H1 (cell line): ENCODE data around the gene RAB43. TPM values are rescaled to one million over a fixed set of nuclear protein-coding genes. Genes with fewer than 3 reads are reported as not detected.

Experiments used
- CTCF ChIA-PET: fragments of 300-600 bp; sonication (Branson Sonifier 250); formaldehyde crosslinking; loops from one replicate; lab custom pipeline; 2021; ENCODE audit not compliant: partially characterized antibody; lab: Charles Lee
- POLR2A ChIA-PET: fragments of 300-600 bp; sonication (Branson Sonifier 250); formaldehyde crosslinking; loops from one replicate; lab custom pipeline; 2021; ENCODE audit warnings: inconsistent platforms; ENCODE audit not compliant: partially characterized antibody; lab: Charles Lee
- DNase-seq, 2 experiments: peaks; one replicate each; pipeline versions ENCODE4 v3.0.0 to v3.0.0-alpha.2; 2010 to 2022; ENCODE audit warnings: low spot score in 2 of 2, low read depth in 1 of 2, mixed read lengths in 1 of 2
- FAIRE-seq: peaks from 2 replicates; lab custom pipeline; 2011; peaks lifted over from hg19 to GRCh38; lab: Jason Lieb, UNC
- H2AFZ ChIP-seq: 2 replicates; pipeline ENCODE4 v1.8.1; 2012; ENCODE audit warnings: low read length, inconsistent platforms
- H2AK5ac ChIP-seq: 2 replicates; pipeline ENCODE4 v1.6.1; 2013; ENCODE audit warnings: low read depth, low read length
- H2BK120ac ChIP-seq: replicated peaks from 2 replicates; pipeline ENCODE3; 2013; ENCODE audit warnings: low read depth, low read length, inconsistent platforms
- H2BK12ac ChIP-seq: 2 replicates; pipeline ENCODE4 v1.6.1; 2013; ENCODE audit warnings: low read depth, low read length
- H2BK15ac ChIP-seq: 2 replicates; pipeline ENCODE4 v1.6.1; 2013; ENCODE audit warnings: low read length
- H2BK20ac ChIP-seq: 2 replicates; pipeline ENCODE4 v1.6.1; 2013; ENCODE audit warnings: low read length
- H2BK5ac ChIP-seq: 2 replicates; pipeline ENCODE4 v1.6.1; 2013; ENCODE audit warnings: low read depth, low read length
- H3K14ac ChIP-seq: 2 replicates; pipeline ENCODE4 v1.6.1; 2013; ENCODE audit warnings: inconsistent platforms; ENCODE audit not compliant: insufficient read length
- H3K18ac ChIP-seq: 2 replicates; pipeline ENCODE4 v1.6.1; 2013; ENCODE audit warnings: low read length; ENCODE audit errors: extremely low read depth
- H3K23ac ChIP-seq: 2 replicates; pipeline ENCODE4 v1.6.1; 2013; ENCODE audit warnings: inconsistent platforms; ENCODE audit not compliant: insufficient read length
- H3K23me2 ChIP-seq: 2 replicates; pipeline ENCODE4 v1.6.1; 2013; ENCODE audit warnings: low read depth, low read length
- H3K27ac ChIP-seq: 2 replicates; pipeline ENCODE4 v1.6.1; 2011; ENCODE audit warnings: low read depth, low read length, inconsistent platforms
- H3K27me3 ChIP-seq, 4 experiments: replicated peaks in 1 of 4; 1 replicate in 1 of 4; 2 replicates in 3 of 4; pipeline versions ENCODE4 v1.6.1 to v1.8.1; 2011 to 2013; ENCODE audit warnings: low read length in 3 of 4, mild to moderate bottlenecking in 3 of 4, inconsistent platforms in 2 of 4, mixed read lengths in 2 of 4, moderate library complexity in 1 of 4; ENCODE audit not compliant: control insufficient read depth in 3 of 4, insufficient read depth in 3 of 4; ENCODE audit errors: extremely low read depth in 1 of 4
- H3K36me3 ChIP-seq, 4 experiments: 2 replicates each; pipeline versions ENCODE4 v1.6.1 to v1.8.1; 2011 to 2013; ENCODE audit warnings: mild to moderate bottlenecking in 4 of 4, low read length in 3 of 4, moderate library complexity in 2 of 4, control low read depth in 1 of 4, inconsistent platforms in 1 of 4; ENCODE audit not compliant: insufficient read depth in 4 of 4, control insufficient read depth in 2 of 4
- H3K4ac ChIP-seq: replicated peaks from 2 replicates; pipeline ENCODE3; 2013; ENCODE audit warnings: low read length, low read depth, mixed read lengths, inconsistent platforms; ENCODE audit not compliant: insufficient read length
- H3K4me1 ChIP-seq, 4 experiments: replicated peaks in 1 of 4; 1 replicate in 1 of 4; 2 replicates in 3 of 4; pipeline versions ENCODE4 v1.6.1 to v1.8.1; 2011 to 2013; ENCODE audit warnings: low read length in 3 of 4, inconsistent platforms in 2 of 4, mixed read lengths in 1 of 4; ENCODE audit not compliant: insufficient read depth in 4 of 4, control insufficient read depth in 3 of 4
- H3K4me2 ChIP-seq, 2 experiments: 2 replicates each; pipeline versions ENCODE4 v1.6.1 to v1.8.1; 2011 to 2013; ENCODE audit warnings: low read depth in 2 of 2, low read length in 2 of 2, control low read depth in 1 of 2, inconsistent platforms in 1 of 2, mild to moderate bottlenecking in 1 of 2; ENCODE audit not compliant: insufficient read depth in 1 of 2
- H3K4me3 ChIP-seq, 4 experiments: fragments of 200-600, 300-600 bp in 1 of 4; sonication (generic), shearing (Covaris generic), sonication (Bioruptor Twin) in 1 of 4; 2 replicates each; pipeline versions ENCODE4 v1.5.1 to v1.8.1; 2011 to 2016; ENCODE audit warnings: low read length in 4 of 4, low read depth in 3 of 4, control low read depth in 2 of 4, inconsistent platforms in 2 of 4, mild to moderate bottlenecking in 2 of 4, mixed read lengths in 1 of 4, moderate library complexity in 1 of 4; ENCODE audit not compliant: insufficient read depth in 2 of 4; ENCODE audit errors: extremely low read depth in 1 of 4
- H3K56ac ChIP-seq: replicated peaks from 2 replicates; pipeline ENCODE3; 2013; ENCODE audit warnings: low read depth, mild to moderate bottlenecking, mixed read lengths, low read length, inconsistent platforms; ENCODE audit not compliant: insufficient read length
- H3K79me1 ChIP-seq: 2 replicates; pipeline ENCODE4 v1.6.1; 2013; ENCODE audit warnings: low read depth, low read length, control low read depth
- H3K79me2 ChIP-seq, 2 experiments: 2 replicates each; pipeline versions ENCODE4 v1.6.1 to v1.8.1; 2012 to 2013; ENCODE audit warnings: low read length in 2 of 2, mild to moderate bottlenecking in 2 of 2, inconsistent platforms in 1 of 2; ENCODE audit not compliant: insufficient read depth in 2 of 2, control insufficient read depth in 1 of 2
- H3K9ac ChIP-seq, 4 experiments: replicated peaks in 1 of 4; 1 replicate in 1 of 4; 2 replicates in 3 of 4; pipeline versions ENCODE4 v1.6.1 to v1.8.1; 2011 to 2013; ENCODE audit warnings: low read depth in 3 of 4, low read length in 3 of 4, control low read depth in 2 of 4, mild to moderate bottlenecking in 2 of 4, moderate library complexity in 2 of 4, inconsistent platforms in 1 of 4; ENCODE audit errors: extremely low read depth in 1 of 4
- H3K9me3 ChIP-seq, 2 experiments: 2 replicates each; pipeline versions ENCODE4 v1.6.1 to v1.8.1; 2012 to 2013; ENCODE audit warnings: mild to moderate bottlenecking in 2 of 2, moderate library complexity in 2 of 2, control low read depth in 1 of 2, inconsistent platforms in 1 of 2, low read depth in 1 of 2, low read length in 1 of 2, mixed read lengths in 1 of 2; ENCODE audit not compliant: insufficient read depth in 2 of 2
- H4K20me1 ChIP-seq, 2 experiments: replicated peaks in 1 of 2; 2 replicates each; pipeline versions ENCODE3 to v1.8.1; 2011 to 2013; ENCODE audit warnings: inconsistent platforms in 2 of 2, low read length in 2 of 2, mild to moderate bottlenecking in 1 of 2; ENCODE audit not compliant: insufficient read depth in 2 of 2, control insufficient read depth in 1 of 2
- H4K5ac ChIP-seq: 2 replicates; pipeline ENCODE4 v1.6.1; 2013; ENCODE audit warnings: low read length, low read depth, mixed read lengths, inconsistent platforms; ENCODE audit not compliant: insufficient read length
- H4K8ac ChIP-seq: 2 replicates; pipeline ENCODE4 v1.8.0; 2013; ENCODE audit warnings: mild to moderate bottlenecking, moderate library complexity, low read length, inconsistent platforms; ENCODE audit not compliant: insufficient read depth; ENCODE audit errors: extremely low read depth
- H4K91ac ChIP-seq: replicated peaks from 2 replicates; pipeline ENCODE3; 2013; ENCODE audit warnings: low read length, mixed read lengths, inconsistent platforms; ENCODE audit not compliant: insufficient read length
- GABPA ChIP-seq: IDR thresholded peaks from 2 replicates; pipeline ENCODE4 v1.6.1; 2011; ENCODE audit warnings: mild to moderate bottlenecking, low read length, moderate library complexity, borderline replicate concordance; ENCODE audit not compliant: insufficient read depth
- HDAC2 ChIP-seq, 2 experiments: fragments of 300-600 bp in 1 of 2; sonication (generic) in 1 of 2; IDR thresholded peaks; 2 replicates each; pipeline ENCODE4 v1.6.1; 2011 to 2012; ENCODE audit warnings: low read depth in 2 of 2, low read length in 2 of 2, mild to moderate bottlenecking in 2 of 2, moderate library complexity in 2 of 2, borderline replicate concordance in 1 of 2, inconsistent platforms in 1 of 2
- JUN ChIP-seq: IDR thresholded peaks from 2 replicates; pipeline ENCODE4 v1.6.1; 2011; ENCODE audit warnings: low read depth, mild to moderate bottlenecking, improper control_type of control experiment, low read length
- KDM4A ChIP-seq: IDR thresholded peaks from one replicate; pipeline ENCODE4 v1.7.1; 2012; ENCODE audit warnings: low read depth, mild to moderate bottlenecking, moderate library complexity, low read length, inconsistent platforms; ENCODE audit not compliant: severe bottlenecking
- RBBP5 ChIP-seq: IDR thresholded peaks from 2 replicates; pipeline ENCODE4 v1.7.1; 2012; ENCODE audit warnings: low read depth, mild to moderate bottlenecking, inconsistent platforms, low read length, moderate library complexity, borderline replicate concordance
- TBP ChIP-seq: IDR thresholded peaks from 2 replicates; pipeline ENCODE4 v1.6.1; 2011; ENCODE audit warnings: low read depth, low read length, improper control_type of control experiment
- TCF12 ChIP-seq: IDR thresholded peaks from 2 replicates; pipeline ENCODE4 v1.6.1; 2011; ENCODE audit warnings: low read depth, mild to moderate bottlenecking, low read length
- TEAD4 ChIP-seq: IDR thresholded peaks from 2 replicates; pipeline ENCODE4 v1.6.1; 2012; ENCODE audit warnings: low read depth, low read length, inconsistent platforms, mixed read lengths
- WGBS, 2 experiments: shearing (Covaris generic) in 1 of 2; methylation state at CpG; one replicate each; pipeline versions ENCODE4 v1.1.6 to v1.1.7; 2013 to 2015; ENCODE audit warnings: low lambda C conversion rate in 2 of 2, mixed read lengths in 2 of 2, inconsistent platforms in 1 of 2, low coverage in 1 of 2, missing lambda C conversion rate in 1 of 2; ENCODE audit not compliant: insufficient replicate concordance in 2 of 2, insufficient coverage in 1 of 2, insufficient read length in 1 of 2; ENCODE audit errors: extremely low coverage in 1 of 2, missing lambda C conversion rate in 1 of 2; 5-methylcytosine and 5-hydroxymethylcytosine counted together
- polyA plus RNA-seq, 7 experiments: library from polyadenylated mRNA; depleted of rRNA in 3 of 7; stranded (reverse) in 5 of 7; unstranded in 2 of 7; fragments of >200 nt in 5 of 7; fragments of 200-250 nt in 2 of 7; gene quantifications; 1 replicate in 5 of 7; 2 replicates in 1 of 7; 4 replicates in 1 of 7; pipeline versions ENCODE4 v1.2.1 to v1.2.3, GENCODE V29; 2011 to 2013; ENCODE audit warnings: missing spikeins in 2 of 7, mixed read lengths in 2 of 7
- total RNA-seq: library from RNA; stranded (reverse); fragmentation: NEBNext Ultra II Directional; extraction: Animal tissue kit (Norgen Biotek cat#: 25700); gene quantifications from 2 replicates; pipeline ENCODE4 v1.2.1, GENCODE V29; 2021
- TF ChIP-seq, protein P1 (sequence below): IDR thresholded peaks from 2 replicates; pipeline ENCODE4 v1.6.1; 2011; ENCODE audit warnings: low read length, improper control_type of control experiment

Gene RAB43
- total and polyA plus RNA-seq, 2 of the 8 experiments (the other 6 are each of a cell fraction or from before 2014, with no cell fraction given): 13.1 to 19.4 TPM

DNA sequence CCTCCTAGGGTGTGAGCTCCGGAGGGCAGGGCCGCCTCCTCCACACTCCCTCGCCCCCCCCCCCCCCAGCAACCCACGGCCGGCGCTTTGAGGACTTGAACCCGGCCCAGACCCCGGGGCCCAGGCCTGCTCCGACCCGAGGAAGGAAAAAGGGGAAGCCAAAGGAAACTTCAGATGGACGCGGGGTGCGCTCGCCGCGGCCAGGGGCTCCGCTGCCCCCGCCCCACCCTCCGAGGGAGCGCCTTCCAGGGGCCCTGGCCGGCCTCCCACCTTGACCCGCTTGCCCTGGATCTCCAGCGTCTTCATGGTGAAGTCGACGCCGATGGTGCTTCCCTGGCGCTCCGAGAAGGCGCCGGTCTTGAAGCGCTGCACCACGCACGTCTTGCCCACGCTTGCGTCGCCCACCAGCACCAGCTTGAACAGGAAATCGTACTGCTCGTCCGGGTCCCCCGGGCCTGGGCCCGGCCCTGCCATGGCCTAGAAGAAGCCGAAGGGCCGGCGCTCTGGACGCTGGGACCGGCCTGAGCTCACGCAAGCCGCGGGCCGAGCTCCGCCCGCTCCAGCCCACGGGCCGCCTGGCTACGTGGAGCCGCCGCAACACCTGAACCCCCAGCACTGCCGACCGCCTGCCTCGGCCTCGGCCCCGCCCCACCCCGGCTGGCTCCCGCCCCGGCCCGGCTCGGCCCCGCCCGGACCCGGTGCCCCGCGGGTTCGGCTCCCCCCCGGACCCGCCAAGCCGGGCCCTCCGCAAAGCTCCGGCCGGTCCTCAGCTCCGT is 400 bp downstream of the RAB43 start:
- WGBS, 2 experiments: 5% methylated on average over 34 of the region's 80 CpGs; no CpG with 5 or more reads in 1 of the 2 experiments
- Histone ChIP-seq H3K4me3 (peak overlapping the region; percentile 68 to 82 (median 74)), H2BK15ac (no peak overlapping the region), H3K79me2 (peaks cover 9 to 35% of the 10 kb centered on the region in 2 experiments), H3K56ac (no peak overlapping the region), H3K9ac (peak overlapping the region in 3 of 4 experiments; percentile 59 to 80 (median 62); a peak in 6 of 7 replicates), H3K27ac (peak overlapping the region; percentile 22; the same call in 1 of the 2 replicates), H4K5ac (peak overlapping the region; percentile 15), H4K20me1 (no peaks in the 10 kb centered on the region), H3K23ac (no peak overlapping the region), H4K8ac (peak overlapping the region; percentile 75; the same call in 1 of the 2 replicates), H4K91ac (no peak overlapping the region), H2AFZ (no peak overlapping the region), H3K18ac (peak overlapping the region; percentile 32; the same call in 1 of the 2 replicates), H2BK120ac (no peak overlapping the region), H2BK5ac (peak overlapping the region; percentile 66; the same call in 1 of the 2 replicates), H3K27me3 (no peaks in the 10 kb centered on the region), H3K4me2 (peak overlapping the region; percentile 89 to 98), H3K4me1 (peaks cover 12 to 21% (median 16%) of the 10 kb centered on the region in 4 experiments), H3K4ac (no peak overlapping the region), H2BK12ac (peak overlapping the region; percentile 60; the same call in 1 of the 2 replicates), H2AK5ac (no peak overlapping the region), H3K23me2 (peaks cover 12% of the 10 kb centered on the region), H3K36me3 (peaks cover 0 to 3% (median 3%) of the 10 kb centered on the region in 4 experiments; a peak in 1 of 8 replicates), H2BK20ac (no peak overlapping the region), H3K79me1 (peaks cover 8% of the 10 kb centered on the region), H3K9me3 (no peaks in the 10 kb centered on the region), H3K14ac (no peak overlapping the region)
- ChIA-PET CTCF (interaction anchor here (0.9 to 3.1 kb wide), 8 partner anchors 12 to 151 kb away, joined by 4 to 17 read pairs (median 6); no protein-coding TSS in a partner anchor), POLR2A (interaction anchor here (0.8 to 4.4 kb wide), 17 partner anchors 8 to 195 kb away, joined by 3 to 24 read pairs (median 4); partner anchors contain the start of genes CNBP, COPG1 and HMCES)
- FAIRE-seq: no peak
- DNase-seq: no peak
- 0 out of 2 replicates have a peak, but pooled peaks have one; percentile 48 for TF ChIP-seq RBBP5
- peak in 1 of 2 experiments; percentile 47; a peak in 1 of 4 replicates for TF ChIP-seq HDAC2 (IDR thresholded peaks at IDR 0.05; ENCODE audit: borderline replicate concordance in 1 of 2, low read depth in 2 of 2, low read length in 2 of 2)
- TF ChIP-seq TEAD4: no peak
- no peak for TF ChIP-seq TBP
- no peak for TF ChIP-seq GABPA
- TF ChIP-seq, protein P1, sequence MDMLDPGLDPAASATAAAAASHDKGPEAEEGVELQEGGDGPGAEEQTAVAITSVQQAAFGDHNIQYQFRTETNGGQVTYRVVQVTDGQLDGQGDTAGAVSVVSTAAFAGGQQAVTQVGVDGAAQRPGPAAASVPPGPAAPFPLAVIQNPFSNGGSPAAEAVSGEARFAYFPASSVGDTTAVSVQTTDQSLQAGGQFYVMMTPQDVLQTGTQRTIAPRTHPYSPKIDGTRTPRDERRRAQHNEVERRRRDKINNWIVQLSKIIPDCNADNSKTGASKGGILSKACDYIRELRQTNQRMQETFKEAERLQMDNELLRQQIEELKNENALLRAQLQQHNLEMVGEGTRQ: no peak
- peak; percentile 41 for TF ChIP-seq KDM4A
- no peak for TF ChIP-seq TCF12
- TF ChIP-seq JUN: no peak
